GM18505 (cell line): ENCODE results near the gene FSHR.

ENCODE experiments used
- ATAC-seq: cut with Tn5 transposase; IDR thresholded peaks from one replicate; pipeline ENCODE4 v1.9.1; 2021; ENCODE audit not compliant: unreplicated experiment
- POLR2A ChIP-seq: IDR thresholded peaks from 4 replicates; pipeline ENCODE4 v1.6.1; 2011; ENCODE audit warnings: borderline replicate concordance; ENCODE audit not compliant: insufficient read depth, insufficient read length; ENCODE audit errors: extremely low read depth

FSHR gene

GRCh38 chr2:49070716-49071115 lies 83.6 kb downstream of the FSHR start:
- no peak for ATAC-seq
- TF ChIP-seq POLR2A: no peak

GRCh38 chr2:49069829-49070228 lies 84.5 kb downstream of the FSHR start:
- ATAC-seq: no peak

GRCh38 chr2:49068613-49069012 lies 85.7 kb downstream of the FSHR start:
- no peak for TF ChIP-seq POLR2A
- ATAC-seq: no peak

More at GRCh38 chr2:49069829-49070228, 84.5 kb downstream of the FSHR start:
- TF ChIP-seq POLR2A: no peak

GRCh38 chr2:49067971-49068370 lies 86.3 kb downstream of the FSHR start:
- TF ChIP-seq POLR2A: no peak
- no peak for ATAC-seq

- TF ChIP-seq POLR2A: no peak
- ATAC-seq: no peak
Measured at GRCh38 chr2:49053156-49053555, 101.2 kb downstream of the FSHR start.

DNA sequence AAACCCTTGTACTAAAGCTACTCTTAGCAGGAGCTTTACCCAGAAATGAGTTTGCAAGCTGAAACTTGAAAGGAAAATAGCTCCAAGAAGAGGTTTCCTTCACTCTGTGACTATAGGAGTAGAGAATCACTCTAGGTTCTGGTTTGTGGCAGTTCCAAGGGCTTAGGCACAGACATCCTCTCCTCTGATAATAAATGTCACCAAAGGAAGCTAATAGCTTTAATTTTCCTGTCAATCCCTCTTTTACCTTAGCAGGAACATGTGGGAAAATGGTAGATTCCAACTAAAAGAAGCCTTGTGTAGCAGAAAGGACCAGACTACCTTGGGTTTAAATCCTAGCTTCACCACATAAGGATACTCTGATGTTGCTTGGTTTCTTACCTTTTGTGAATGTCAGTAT lies 104.0 kb downstream of the FSHR start:
- no peak for ATAC-seq
- no peak for TF ChIP-seq POLR2A

- ATAC-seq: no peak
- TF ChIP-seq POLR2A: no peak
Measured at GRCh38 chr2:49049161-49049560, 105.2 kb downstream of the FSHR start.

DNA sequence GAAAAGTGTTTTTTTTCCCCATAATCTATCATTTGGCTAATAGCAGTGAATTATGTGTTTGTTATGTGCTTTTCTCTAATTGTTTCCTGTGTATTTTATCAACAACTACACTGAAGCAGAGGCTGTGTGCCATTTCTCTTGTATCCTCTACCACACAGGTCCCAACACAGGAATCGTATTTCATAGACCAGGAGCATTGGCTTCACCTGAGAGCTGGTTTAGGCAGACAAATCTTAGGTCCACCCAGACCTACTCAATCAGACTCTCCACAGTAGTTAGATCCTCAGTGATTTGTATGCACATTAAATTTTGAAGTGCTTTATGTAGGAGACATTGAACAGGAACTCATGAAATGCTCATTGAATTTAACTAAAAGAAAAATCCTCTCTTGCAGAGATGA lies 109.2 kb downstream of the FSHR start:
- TF ChIP-seq POLR2A: no peak
- ATAC-seq: no peak

GRCh38 chr2:49044350-49045079 lies 109.8 kb downstream of the FSHR start:
- ATAC-seq: no peak
- TF ChIP-seq POLR2A: no peak

- ATAC-seq: no peak
- no peak for TF ChIP-seq POLR2A
Measured at GRCh38 chr2:49043405-49043982, 110.8 kb downstream of the FSHR start.

DNA sequence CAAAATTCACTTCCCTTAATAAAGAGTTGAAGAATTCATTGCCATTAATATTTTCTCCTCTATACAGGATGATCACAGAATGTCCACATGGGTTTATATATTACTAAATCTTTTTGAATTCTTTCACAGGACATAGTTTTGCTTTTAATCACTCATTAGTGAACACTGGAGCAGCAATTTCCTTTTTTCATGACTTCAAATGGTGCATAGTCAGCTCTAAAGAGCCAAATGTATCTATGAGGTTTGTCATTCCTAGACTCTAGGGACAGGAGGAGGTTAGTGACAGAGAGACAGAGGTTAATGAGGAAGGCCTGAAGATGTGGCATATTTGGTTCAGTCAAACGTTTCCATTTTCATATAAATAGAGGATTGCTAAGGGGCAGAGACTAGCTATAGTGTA lies 111.8 kb downstream of the FSHR start:
- peak; percentile 41 for ATAC-seq
- no peak for TF ChIP-seq POLR2A

DNA sequence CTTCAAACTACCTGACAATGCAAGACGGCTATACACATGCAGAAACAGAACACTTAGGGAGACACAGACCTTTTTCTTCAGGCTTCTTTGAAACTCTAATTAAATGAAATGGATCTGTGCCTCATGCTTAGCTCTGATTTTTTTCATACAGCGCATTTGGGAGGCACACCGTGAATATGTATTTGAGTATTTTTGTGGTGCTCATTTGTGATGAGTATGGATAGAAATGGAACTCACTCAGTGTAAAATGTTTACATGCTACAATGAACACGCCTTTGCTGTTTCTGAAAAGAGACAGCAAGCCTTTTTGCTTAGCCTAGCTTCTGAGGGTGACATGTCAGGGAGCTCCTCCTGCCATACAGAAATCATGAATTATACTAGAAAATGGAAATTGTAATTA lies 113.3 kb downstream of the FSHR start:
- no peak for ATAC-seq
- TF ChIP-seq POLR2A: no peak

DNA sequence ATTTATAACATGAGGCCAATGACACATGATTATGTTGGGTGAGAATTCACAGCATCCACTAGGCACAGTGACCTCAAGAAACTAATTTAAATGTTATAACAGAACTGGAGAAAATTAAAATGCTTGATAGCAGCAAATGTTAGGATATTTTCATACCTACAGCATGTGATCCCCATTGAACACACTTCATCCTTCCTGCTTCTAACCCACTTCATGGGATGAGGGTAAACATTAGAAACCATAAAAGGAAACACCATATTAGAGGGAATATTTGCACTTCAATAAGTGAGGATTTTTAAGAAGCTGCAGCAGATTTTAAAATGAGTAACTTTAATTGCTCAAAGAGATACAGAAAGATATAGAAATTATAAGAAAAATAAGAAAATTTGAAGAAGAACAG lies 117.1 kb downstream of the FSHR start:
- TF ChIP-seq POLR2A: no peak
- ATAC-seq: no peak

DNA sequence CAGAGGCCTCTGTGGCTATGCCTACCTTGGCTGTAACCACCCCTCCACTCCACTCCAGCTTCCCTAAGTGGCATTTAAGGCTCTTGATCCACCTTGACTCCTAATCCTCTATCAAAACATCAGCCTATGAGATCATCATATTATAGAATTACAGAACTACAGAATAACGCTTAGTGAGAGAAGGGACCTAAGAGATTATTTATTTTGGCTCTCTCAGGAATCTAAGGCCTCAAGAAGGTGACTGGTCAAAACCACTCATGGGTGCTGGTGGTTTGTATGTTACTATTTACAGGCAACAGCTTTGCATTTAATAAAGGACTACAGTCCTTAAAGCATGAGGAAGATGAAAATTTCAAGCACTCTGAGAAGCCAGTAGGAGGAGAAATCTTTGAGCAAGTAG lies 118.8 kb downstream of the FSHR start:
- TF ChIP-seq POLR2A: no peak
- ATAC-seq: no peak
